HCT116 (cell line): Measurements from ENCODE around the gene SMIM41. TPM values are rescaled to one million over a fixed set of nuclear protein-coding genes. Genes with fewer than 3 reads are reported as not detected.
A peak's percentile ranks its signal among the peaks of the same experiment; 100 is the strongest.

ENCODE experiments used
- ATAC-seq: fragments of 200-7000 bp; cut with Tn5 transposase; 2 replicates; pipeline ENCODE4 v1.9.1; 2020; ENCODE audit warnings: mild to moderate bottlenecking, moderate library complexity
- BruUV-seq: library from RNA; stranded (reverse); fragments of 400-500 nt; replicated peaks from 2 replicates; lab custom pipeline; 2021; lab: Mats Ljungman, UMichigan
- CTCF ChIA-PET: fragments of 300-600 bp; sonication (Branson Sonifier 250); formaldehyde crosslinking; loops from one replicate; lab custom pipeline; 2021; ENCODE audit warnings: antibody characterized with exemption; lab: Charles Lee
- POLR2A ChIA-PET: fragments of 300-600, 350-600 bp; sonication (Branson Sonifier 250); formaldehyde crosslinking; loops from one replicate; lab custom pipeline; 2021; ENCODE audit warnings: antibody characterized with exemption; lab: Charles Lee
- RAD21 ChIA-PET, 2 experiments: fragments of 300-600 bp; sonication (Branson Sonifier 250); formaldehyde crosslinking; loops; one replicate each; lab custom pipeline; 2023; ENCODE audit warnings: low total read pairs in 2 of 2; ENCODE audit not compliant: uncharacterized antibody in 2 of 2, unreplicated experiment in 2 of 2, low non-redundant PET in 1 of 2; lab: Charles Lee
- DNase-seq: peaks from one replicate; pipeline ENCODE4 v3.0.0-alpha.2; 2010; ENCODE audit warnings: low read depth, low spot score
- H2AFZ ChIP-seq: fragments of 200-600 bp; shearing (Covaris generic), sonication (generic); 2 replicates; pipeline ENCODE4 v1.6.1; 2017; ENCODE audit warnings: low read depth, mixed run types, mixed read lengths, antibody characterized with exemption, low read length; ENCODE audit not compliant: poor library complexity, severe bottlenecking
- H3K27ac ChIP-seq: 2 replicates; pipeline ENCODE4 v1.5.1; 2012; ENCODE audit warnings: low read depth, low read length
- H3K27me3 ChIP-seq: fragments of 200-600 bp; sonication (generic); 2 replicates; pipeline ENCODE4 v1.6.1; 2016; ENCODE audit warnings: mixed run types, low read length, mixed read lengths; ENCODE audit not compliant: insufficient read depth
- H3K36me3 ChIP-seq, 2 experiments: fragments of 200-500 bp in 1 of 2; fragments of 200-600 bp in 1 of 2; sonication (Bioruptor generic) in 1 of 2; sonication (generic) in 1 of 2; 2 replicates each; pipeline versions ENCODE4 v1.5.1 to v1.6.1; 2014 to 2016; ENCODE audit warnings: low read length in 2 of 2, inconsistent platforms in 1 of 2, mixed read lengths in 1 of 2, mixed run types in 1 of 2; ENCODE audit not compliant: insufficient read depth in 2 of 2, control insufficient read depth in 1 of 2
- H3K4me1 ChIP-seq, 2 experiments: fragments of 200-600 bp in 1 of 2; sonication (generic) in 1 of 2; 2 replicates each; pipeline versions ENCODE4 v1.5.1 to v1.6.1; 2012 to 2017; ENCODE audit warnings: low read length in 2 of 2, inconsistent platforms in 1 of 2, mild to moderate bottlenecking in 1 of 2, mixed read lengths in 1 of 2, mixed run types in 1 of 2, moderate library complexity in 1 of 2; ENCODE audit not compliant: insufficient read depth in 2 of 2, control insufficient read depth in 1 of 2
- H3K4me2 ChIP-seq: fragments of 200-600 bp; sonication (generic); 2 replicates; pipeline ENCODE4 v1.6.1; 2017; ENCODE audit warnings: mixed run types, low read length, mixed read lengths
- H3K4me3 ChIP-seq, 2 experiments: fragments of 200-600 bp in 1 of 2; sonication (generic) in 1 of 2; replicated peaks in 1 of 2; 2 replicates each; pipeline ENCODE4 v1.5.1; 2011 to 2016; ENCODE audit warnings: low read length in 2 of 2, control low read depth in 1 of 2, low read depth in 1 of 2, mild to moderate bottlenecking in 1 of 2, mixed read lengths in 1 of 2, mixed run types in 1 of 2
- H3K79me2 ChIP-seq: fragments of 200-600 bp; sonication (generic); 2 replicates; pipeline ENCODE4 v1.6.1; 2017; ENCODE audit warnings: mild to moderate bottlenecking, mixed run types, low read length, moderate library complexity, mixed read lengths; ENCODE audit not compliant: insufficient read depth
- H3K9ac ChIP-seq: fragments of 200-600 bp; sonication (generic); 2 replicates; pipeline ENCODE4 v1.6.1; 2016; ENCODE audit warnings: low read length, mixed read lengths
- H3K9me2 ChIP-seq: fragments of 200-600 bp; sonication (generic), shearing (Covaris generic); 2 replicates; pipeline ENCODE4 v1.6.1; 2017; ENCODE audit warnings: mixed run types, mild to moderate bottlenecking, moderate library complexity; ENCODE audit not compliant: insufficient read depth
- H3K9me3 ChIP-seq, 2 experiments: fragments of 200-500 bp in 1 of 2; fragments of 200-600 bp in 1 of 2; sonication (Bioruptor generic) in 1 of 2; sonication (generic) in 1 of 2; 2 replicates each; pipeline ENCODE4 v1.6.1; 2014 to 2017; ENCODE audit warnings: low read length in 2 of 2, mixed read lengths in 2 of 2, inconsistent platforms in 1 of 2, low read depth in 1 of 2, mild to moderate bottlenecking in 1 of 2, mixed run types in 1 of 2, moderate library complexity in 1 of 2; ENCODE audit not compliant: control insufficient read depth in 1 of 2, insufficient read depth in 1 of 2
- H4K20me1 ChIP-seq: fragments of 200-600 bp; sonication (generic), shearing (Covaris generic); 2 replicates; pipeline ENCODE4 v1.6.1; 2017; ENCODE audit warnings: mixed run types, mild to moderate bottlenecking, moderate library complexity; ENCODE audit not compliant: insufficient read depth
- CBX3 ChIP-seq: IDR thresholded peaks from 2 replicates; pipeline ENCODE4 v1.6.1; 2012; ENCODE audit warnings: low read depth
- EGR1 ChIP-seq: IDR thresholded peaks from 2 replicates; pipeline ENCODE4 v1.6.1; 2012; ENCODE audit warnings: low read depth
- ELF1 ChIP-seq: IDR thresholded peaks from 2 replicates; pipeline ENCODE4 v1.6.1; 2012; ENCODE audit warnings: low read depth, borderline replicate concordance
- EZH2 ChIP-seq: fragments of 200-600 bp; sonication (generic); IDR thresholded peaks from 2 replicates; pipeline ENCODE4 v1.6.1; 2017; ENCODE audit warnings: antibody characterized with exemption, mixed run types
- EZH2phosphoT487 ChIP-seq: fragments of 200-600 bp; IDR thresholded peaks from 2 replicates; pipeline ENCODE4 v1.6.1; 2018; ENCODE audit warnings: antibody characterized with exemption, borderline replicate concordance
- FOSL1 ChIP-seq: IDR thresholded peaks from 2 replicates; pipeline ENCODE4 v1.6.1; 2012; ENCODE audit warnings: low read depth
- RAD21 ChIP-seq: IDR thresholded peaks from 2 replicates; pipeline ENCODE4 v1.6.1; 2012; ENCODE audit warnings: low read depth, mild to moderate bottlenecking
- SIN3A ChIP-seq: IDR thresholded peaks from 2 replicates; pipeline ENCODE4 v1.6.1; 2012; ENCODE audit warnings: low read depth
- SRF ChIP-seq: IDR thresholded peaks from 2 replicates; pipeline ENCODE4 v1.6.1; 2012; ENCODE audit warnings: low read depth
- YY1 ChIP-seq: IDR thresholded peaks from 2 replicates; pipeline ENCODE4 v1.6.1; 2011; ENCODE audit warnings: low read length, low read depth, moderate library complexity, mild to moderate bottlenecking; ENCODE audit not compliant: insufficient replicate concordance; ENCODE audit errors: extremely low read depth
- ZFX ChIP-seq: fragments of 450-650 bp; IDR thresholded peaks from 2 replicates; pipeline ENCODE4 v1.6.1; 2017
- ZNF274 ChIP-seq: fragments of 200-500 bp; sonication (Bioruptor generic); IDR thresholded peaks from 2 replicates; pipeline ENCODE4 v1.6.1; 2014; ENCODE audit warnings: mild to moderate bottlenecking, low read depth, low read length, inconsistent platforms
- intact Hi-C: fragments of 100-400 bp; cut with micrococcal nuclease; formaldehyde crosslinking; loops from 2 replicates; pipeline ENCODE4 v1.10.0; 2022
- total RNA-seq: library from RNA; stranded (reverse); gene quantifications from one replicate; pipeline ENCODE4 v1.2.1, GENCODE V29; 2021; ENCODE audit not compliant: unreplicated experiment
- TF ChIP-seq, protein P1 (sequence below): IDR thresholded peaks from 2 replicates; pipeline ENCODE4 v1.6.1; 2012
- TF ChIP-seq, protein P2 (sequence below): IDR thresholded peaks from 2 replicates; pipeline ENCODE4 v1.6.1; 2012

SMIM41 gene
- total RNA-seq, 1 experiment from 2014 or later: not detected

- H3K36me3 ChIP-seq: no peaks in the 10 kb centered on the region; a peak in 1 of 4 replicates
- RAD21 ChIA-PET: interaction anchor here in 1 of 2 experiments (0.6 kb wide), 1 partner anchor 39 kb away, joined by 5 read pairs; no protein-coding TSS in a partner anchor
- H3K27me3 ChIP-seq: no peaks in the 10 kb centered on the region
- peak; percentile 7; the same call in 1 of the 2 replicates for ATAC-seq
- no peak for DNase-seq
- no peaks in the 10 kb centered on the region for H3K79me2 ChIP-seq
- H3K27ac ChIP-seq: no peak overlapping the region
- no peaks in the 10 kb centered on the region for H3K9me3 ChIP-seq
- POLR2A ChIA-PET: interaction anchor here (1.4 to 2.2 kb wide), 2 partner anchors 12 to 13 kb away, joined by 7 to 15 read pairs; partner anchors contain the start of gene NR4A1
- H3K9me2 ChIP-seq: no peaks in the 10 kb centered on the region
- BruUV-seq: TSS peak; percentile 78
- no peak overlapping the region for H3K4me3 ChIP-seq
- TF ChIP-seq ZNF274 (no peak), EZH2 (no peak), EZH2phosphoT487 (no peak), ELF1 (no peak), ZFX (no peak), SRF (no peak), FOSL1 (no peak), RAD21 (no peak), EGR1 (no peak), YY1 (no peak), SIN3A (no peak), CBX3 (no peak)
- TF ChIP-seq, protein P1, sequence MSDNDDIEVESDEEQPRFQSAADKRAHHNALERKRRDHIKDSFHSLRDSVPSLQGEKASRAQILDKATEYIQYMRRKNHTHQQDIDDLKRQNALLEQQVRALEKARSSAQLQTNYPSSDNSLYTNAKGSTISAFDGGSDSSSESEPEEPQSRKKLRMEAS: no peak
- TF ChIP-seq, protein P2, sequence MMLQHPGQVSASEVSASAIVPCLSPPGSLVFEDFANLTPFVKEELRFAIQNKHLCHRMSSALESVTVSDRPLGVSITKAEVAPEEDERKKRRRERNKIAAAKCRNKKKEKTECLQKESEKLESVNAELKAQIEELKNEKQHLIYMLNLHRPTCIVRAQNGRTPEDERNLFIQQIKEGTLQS: no peak
- intact Hi-C loops: no loop called here
- H3K9ac ChIP-seq: 0 out of 2 replicates have a peak overlapping the region, but pooled peaks have one; percentile 20
- CTCF ChIA-PET: interaction anchor here (5.7 kb wide), 1 partner anchor 38 kb away, joined by 27 read pairs; no protein-coding TSS in a partner anchor
- peaks cover 0 to 20% of the 10 kb centered on the region in 2 experiments; a peak in 2 of 4 replicates for H3K4me1 ChIP-seq
- no peak overlapping the region for H2AFZ ChIP-seq
- no peaks in the 10 kb centered on the region for H4K20me1 ChIP-seq
- peak overlapping the region; percentile 44; the same call in 1 of the 2 replicates for H3K4me2 ChIP-seq
Observed at GRCh38 chr12:52063082-52063924, 16.2 kb upstream of the SMIM41 start.
